IMR-90 (cell line): Measurements from ENCODE around the gene SGO1. TPM values are rescaled to one million over a fixed set of nuclear protein-coding genes. Genes with fewer than 3 reads are reported as not detected.

Experiments
- ATAC-seq: fragments of 200-7000 bp; cut with Tn5 transposase; 2 replicates; pipeline ENCODE4 v1.9.1; 2020; ENCODE audit warnings: low read depth, mild to moderate bottlenecking, moderate library complexity
- BruUV-seq: library from RNA; stranded (reverse); fragments of 400-500 nt; replicated peaks from 2 replicates; lab custom pipeline; 2021; lab: Mats Ljungman, UMichigan
- CTCF ChIA-PET: fragments of 300-600 bp; formaldehyde crosslinking; extraction: SDS; loops from one replicate; lab custom pipeline; 2021; ENCODE audit warnings: antibody characterized with exemption; lab: Yijun Ruan, JAX
- POLR2A ChIA-PET: fragments of 300-600 bp; sonication (Branson Sonifier 250); formaldehyde crosslinking; loops from one replicate; lab custom pipeline; 2022; ENCODE audit warnings: antibody characterized with exemption; ENCODE audit not compliant: unreplicated experiment; lab: Charles Lee
- DNase-seq: peaks from one replicate; pipeline ENCODE4 v3.0.0; 2013
- H2AFZ ChIP-seq: replicated peaks from 2 replicates; pipeline ENCODE3; 2013; ENCODE audit warnings: low read length, mild to moderate bottlenecking; ENCODE audit not compliant: poor library complexity
- H2AK5ac ChIP-seq: 2 replicates; pipeline ENCODE4 v1.6.1; 2013; ENCODE audit warnings: low read depth, low read length, inconsistent platforms
- H2AK9ac ChIP-seq: replicated peaks from 2 replicates; pipeline ENCODE3; 2013; ENCODE audit warnings: mild to moderate bottlenecking, low read depth, low read length, moderate library complexity; ENCODE audit not compliant: poor library complexity
- H2BK120ac ChIP-seq: 2 replicates; pipeline ENCODE4 v1.6.1; 2013; ENCODE audit warnings: low read depth, low read length, inconsistent platforms
- H2BK15ac ChIP-seq: 3 replicates; pipeline ENCODE4 v1.6.1; 2013; ENCODE audit warnings: low read depth, low read length, inconsistent platforms
- H2BK20ac ChIP-seq: 2 replicates; pipeline ENCODE4 v1.6.1; 2013; ENCODE audit warnings: low read depth, mild to moderate bottlenecking, inconsistent platforms, low read length, moderate library complexity
- H2BK5ac ChIP-seq: 2 replicates; pipeline ENCODE4 v1.6.1; 2013; ENCODE audit warnings: mild to moderate bottlenecking, low read depth, low read length, inconsistent platforms; ENCODE audit not compliant: poor library complexity, severe bottlenecking
- H3K14ac ChIP-seq: replicated peaks from 2 replicates; pipeline ENCODE4 v1.6.1; 2013; ENCODE audit warnings: low read depth, low read length, inconsistent platforms
- H3K18ac ChIP-seq: 2 replicates; pipeline ENCODE4 v1.6.1; 2013; ENCODE audit warnings: low read depth, low read length, control low read depth
- H3K23ac ChIP-seq: 2 replicates; pipeline ENCODE4 v1.6.1; 2013; ENCODE audit warnings: low read depth, low read length, inconsistent platforms
- H3K27ac ChIP-seq: 2 replicates; pipeline ENCODE4 v1.5.1; 2013; ENCODE audit warnings: mild to moderate bottlenecking, control low read depth, low read length; ENCODE audit not compliant: insufficient read depth
- H3K27me3 ChIP-seq: 2 replicates; pipeline ENCODE4 v1.6.1; 2013; ENCODE audit warnings: low read length; ENCODE audit not compliant: control insufficient read depth, insufficient read depth
- H3K36me3 ChIP-seq: 2 replicates; pipeline ENCODE4 v1.6.1; 2013; ENCODE audit warnings: low read length, mixed read lengths; ENCODE audit not compliant: control insufficient read depth, insufficient read depth
- H3K4ac ChIP-seq: 2 replicates; pipeline ENCODE4 v1.6.1; 2013; ENCODE audit warnings: low read depth, low read length, inconsistent platforms
- H3K4me1 ChIP-seq: 2 replicates; pipeline ENCODE4 v1.6.1; 2013; ENCODE audit warnings: low read length, mixed read lengths; ENCODE audit not compliant: control insufficient read depth, insufficient read depth
- H3K4me2 ChIP-seq: 2 replicates; pipeline ENCODE4 v1.6.1; 2013; ENCODE audit warnings: low read depth, mild to moderate bottlenecking, control low read depth, low read length, moderate library complexity
- H3K4me3 ChIP-seq: 2 replicates; pipeline ENCODE4 v1.5.1; 2013; ENCODE audit warnings: low read depth, mild to moderate bottlenecking, control low read depth, low read length, moderate library complexity; ENCODE audit not compliant: insufficient read depth
- H3K56ac ChIP-seq: 2 replicates; pipeline ENCODE4 v1.6.1; 2013; ENCODE audit warnings: low read length, inconsistent platforms; ENCODE audit not compliant: insufficient read depth; ENCODE audit errors: extremely low read depth
- H3K79me1 ChIP-seq, 2 experiments: 2 replicates each; pipeline ENCODE4 v1.6.1; 2013; ENCODE audit warnings: low read length in 2 of 2, inconsistent platforms in 1 of 2, low read depth in 1 of 2
- H3K9ac ChIP-seq: 2 replicates; pipeline ENCODE4 v1.6.1; 2013; ENCODE audit warnings: low read depth, low read length, control low read depth
- H3K9me1 ChIP-seq: 2 replicates; pipeline ENCODE4 v1.6.1; 2013; ENCODE audit warnings: low read length, inconsistent platforms; ENCODE audit not compliant: insufficient read depth
- H3K9me3 ChIP-seq: 2 replicates; pipeline ENCODE4 v1.6.1; 2013; ENCODE audit warnings: low read length; ENCODE audit not compliant: control insufficient read depth, insufficient read depth
- H4K20me1 ChIP-seq: 2 replicates; pipeline ENCODE4 v1.6.1; 2013; ENCODE audit warnings: low read length, inconsistent platforms; ENCODE audit not compliant: insufficient read depth
- H4K5ac ChIP-seq: 2 replicates; pipeline ENCODE4 v1.6.1; 2013; ENCODE audit warnings: mild to moderate bottlenecking, low read depth, low read length, control low read depth
- H4K8ac ChIP-seq, 2 experiments: 2 replicates each; pipeline ENCODE4 v1.6.1; 2013; ENCODE audit warnings: low read depth in 2 of 2, low read length in 2 of 2, control low read depth in 1 of 2, inconsistent platforms in 1 of 2
- H4K91ac ChIP-seq: 2 replicates; pipeline ENCODE4 v1.6.1; 2013; ENCODE audit warnings: low read depth, low read length, inconsistent platforms; ENCODE audit not compliant: insufficient read depth
- BHLHE40 ChIP-seq: fragments of 150-350 bp; IDR thresholded peaks from 2 replicates; pipeline ENCODE4 v1.6.1; 2016; ENCODE audit warnings: mild to moderate bottlenecking, low read depth, low read length
- ELK1 ChIP-seq: fragments of 150-350 bp; IDR thresholded peaks from 2 replicates; pipeline ENCODE4 v1.6.1; 2016; ENCODE audit warnings: low read depth, mild to moderate bottlenecking, low read length, moderate library complexity, borderline replicate concordance
- FOS ChIP-seq: fragments of 150-350 bp; IDR thresholded peaks from 2 replicates; pipeline ENCODE4 v1.6.1; 2016; ENCODE audit warnings: low read depth, low read length
- MXI1 ChIP-seq: IDR thresholded peaks from 2 replicates; pipeline ENCODE4 v1.6.1; 2012; ENCODE audit warnings: low read depth, mild to moderate bottlenecking, low read length, moderate library complexity, borderline replicate concordance
- WGBS, 2 experiments: methylation state at CpG; one replicate each; pipeline versions ENCODE4 v1.1.5 to v1.1.7; 2013; ENCODE audit warnings: missing lambda C conversion rate in 2 of 2; ENCODE audit not compliant: insufficient read length in 1 of 2; ENCODE audit errors: extremely low coverage in 2 of 2; 5-methylcytosine and 5-hydroxymethylcytosine counted together
- dilution Hi-C: fragments of 300-500 bp; cut with HindIII; formaldehyde crosslinking; loops from one replicate; pipeline ENCODE4 v1.14.3; 2018; ENCODE audit warnings: low sequenced_read_pairs; ENCODE audit not compliant: unreplicated experiment
- in situ Hi-C: fragments of 300-500 bp; cut with MboI; formaldehyde crosslinking; loops from 3 replicates; pipeline ENCODE4 v1.14.3; 2019; ENCODE audit warnings: low sequenced_read_pairs, inconsistent platforms, mixed read lengths
- intact Hi-C: fragments of 100-400 bp; cut with micrococcal nuclease; formaldehyde crosslinking; loops from 2 replicates; pipeline ENCODE4 v1.10.0; 2022
- polyA plus RNA-seq, 3 experiments: library from polyadenylated mRNA; depleted of rRNA; stranded (reverse); fragments of >200 nt; gene quantifications; 2 replicates each; pipeline ENCODE4 v1.2.3, GENCODE V29; 2012; ENCODE audit warnings: low replicate concordance in 1 of 3
- total RNA-seq: library from RNA; depleted of rRNA; stranded (reverse); fragments of >200 nt; gene quantifications from 2 replicates; pipeline ENCODE4 v1.2.3, GENCODE V29; 2012

SGO1 gene
- total and polyA plus RNA-seq, 2 of the 4 experiments (the other 2 are of a cell fraction): 3.2 to 5.2 TPM

GRCh38 chr3:20128358-20128757 is 57.6 kb downstream of the SGO1 start:
- Histone ChIP-seq H3K56ac (no peak overlapping the region), H2BK120ac (no peak overlapping the region), H2AFZ (no peak overlapping the region), H3K9ac (no peak overlapping the region), H3K27ac (no peak overlapping the region), H4K5ac (no peak overlapping the region), H3K36me3 (0 out of 2 replicates have a peak, but pooled peaks cover 2% of the 10 kb centered on the region), H2BK15ac (no peak overlapping the region), H2BK20ac (no peak overlapping the region), H2AK5ac (no peak overlapping the region), H3K79me1 (no peaks in the 10 kb centered on the region), H4K91ac (no peak overlapping the region), H2BK5ac (no peak overlapping the region), H4K8ac (no peak overlapping the region), H3K9me1 (no peaks in the 10 kb centered on the region), H3K23ac (no peak overlapping the region), H3K4me2 (no peak overlapping the region), H3K14ac (no peak overlapping the region), H3K4ac (no peak overlapping the region), H3K4me3 (no peak overlapping the region), H4K20me1 (no peaks in the 10 kb centered on the region), H3K18ac (no peak overlapping the region), H3K9me3 (no peaks in the 10 kb centered on the region), H3K4me1 (no peaks in the 10 kb centered on the region), H2AK9ac (no peak overlapping the region), H3K27me3 (no peaks in the 10 kb centered on the region)
- dilution Hi-C loops (no loop called here), in situ Hi-C loops (no loop called here), intact Hi-C loops (no loop called here)
- no CpG with 5 or more reads among the region's 2 CpGs for WGBS, 2 experiments
- ATAC-seq (no peak), DNase-seq (no peak)
- CTCF ChIA-PET: no interaction called here
- no peak for TF ChIP-seq ELK1
- TF ChIP-seq FOS: no peak
- no peak for TF ChIP-seq MXI1
- TF ChIP-seq BHLHE40: no peak
- POLR2A ChIA-PET: no interaction called here
- BruUV-seq: no TSS peak
